Right ventricle myocardium inferior (tissue), 1 donor: ENCODE results near the gene MAP3K4. TPM values are rescaled to one million over a fixed set of nuclear protein-coding genes. Genes with fewer than 3 reads are reported as not detected.
"Not testable (repeated sequence)": the region's sequence is repeated elsewhere in the genome, so short reads cannot be mapped to it uniquely, and the experiment has no call there.

Experiments used
- ATAC-seq: fragments of 200-7000 bp; cut with Tn5 transposase; one replicate; pipeline ENCODE4 v1.9.1; 2020; ENCODE audit warnings: mild to moderate bottlenecking, moderate library complexity
- DNase-seq: peaks from one replicate; pipeline ENCODE4 v3.0.0; 2021; ENCODE audit errors: missing footprints
- intact Hi-C: fragments of 100-400 bp; cut with DNase I; formaldehyde crosslinking; loops from one replicate; pipeline ENCODE4 v1.11.0; 2022
- total RNA-seq: library from RNA; stranded (reverse); fragmentation: NEBNext Ultra II Directional; extraction: Animal tissue kit (Norgen Biotek cat#: 25700); gene quantifications from one replicate; pipeline ENCODE4 v1.2.1, GENCODE V29; 2021
- donor health status: DM: no; HTN: yes; CAD: no; lungs with severe emphysema.

The MAP3K4 gene
- total RNA-seq, 1 donor from 2014 or later, result 49.0 TPM

- DNase-seq (no peak), ATAC-seq (no peak)
- intact Hi-C loops, result no loop called here
Observed at GRCh38 chr6:161101517-161101916, 109.9 kb downstream of the MAP3K4 start.

DNA sequence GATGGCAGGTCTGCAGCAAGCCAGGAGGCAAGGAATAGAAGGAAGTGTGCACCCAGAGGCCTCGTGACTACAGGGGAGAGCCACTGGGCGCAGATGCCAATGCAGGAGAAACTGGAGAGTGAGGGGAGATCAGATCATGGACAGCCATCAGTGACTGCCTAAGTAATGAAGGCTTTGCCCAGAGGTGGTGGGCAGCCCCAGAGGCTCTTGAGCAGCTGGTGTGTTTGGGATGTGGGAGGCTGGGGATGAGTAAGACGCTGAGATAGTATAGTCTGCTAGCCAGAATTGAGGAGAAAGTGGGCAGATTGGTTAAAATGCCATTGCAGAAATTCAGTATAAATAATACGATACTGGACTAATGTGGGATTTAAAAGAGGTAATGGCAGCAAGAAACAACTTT is 111.9 kb downstream of the MAP3K4 start:
- intact Hi-C loops, result no loop called here
- ATAC-seq, result no peak
- no peak for DNase-seq

DNA sequence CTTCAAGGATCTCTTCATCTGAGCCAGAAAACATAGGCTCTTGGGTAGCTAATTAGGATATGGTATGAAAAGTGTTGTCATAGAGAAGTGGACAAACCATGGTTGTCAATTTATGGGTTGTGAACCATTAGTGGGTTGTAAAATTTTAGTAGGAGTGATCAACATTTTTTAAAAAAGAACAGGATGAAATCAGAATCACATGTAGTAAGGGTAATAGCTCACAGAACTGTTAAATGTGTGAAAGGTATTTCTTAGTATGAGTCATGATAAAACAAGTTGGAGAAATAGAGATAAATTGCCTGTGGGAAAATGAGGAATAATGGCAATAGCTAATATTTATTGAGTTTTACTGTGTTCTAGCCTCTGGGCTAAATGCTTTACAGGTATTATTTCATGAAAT is 113.4 kb downstream of the MAP3K4 start:
- DNase-seq, result no peak
- intact Hi-C loops, result loop anchor here (5.0 kb wide), 1 partner anchor 267 kb away; no protein-coding TSS in a partner anchor
- ATAC-seq, result no peak

DNA sequence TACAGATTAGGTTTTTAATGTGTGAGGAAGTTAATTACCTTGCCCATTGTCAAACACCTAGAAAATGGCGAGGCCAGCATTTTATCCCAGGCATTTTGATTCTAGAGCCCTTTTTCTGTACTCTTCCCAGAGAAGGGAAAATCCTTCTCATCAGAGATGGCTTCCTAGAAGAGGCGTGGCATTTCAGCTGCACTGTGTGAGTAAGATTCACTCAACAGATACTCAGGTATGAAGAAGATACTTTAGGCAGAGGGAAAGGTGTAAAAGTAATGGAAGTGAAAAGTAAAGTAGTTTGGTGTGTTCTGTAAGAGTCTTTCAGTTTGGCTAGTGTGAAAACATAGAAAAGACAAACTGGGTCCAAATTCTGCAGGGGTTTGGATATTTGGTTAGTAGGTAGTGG is 113.8 kb downstream of the MAP3K4 start:
- DNase-seq (no peak), ATAC-seq (no peak)
- intact Hi-C loops, result loop anchor here (5.0 kb wide), 1 partner anchor 267 kb away; no protein-coding TSS in a partner anchor

GRCh38 chr6:161107779-161108730 is 116.5 kb downstream of the MAP3K4 start:
- ATAC-seq (no peak), DNase-seq (no peak)
- intact Hi-C loops, result loop anchor here (5.0 kb wide), 1 partner anchor 264 kb away; no protein-coding TSS in a partner anchor

DNA sequence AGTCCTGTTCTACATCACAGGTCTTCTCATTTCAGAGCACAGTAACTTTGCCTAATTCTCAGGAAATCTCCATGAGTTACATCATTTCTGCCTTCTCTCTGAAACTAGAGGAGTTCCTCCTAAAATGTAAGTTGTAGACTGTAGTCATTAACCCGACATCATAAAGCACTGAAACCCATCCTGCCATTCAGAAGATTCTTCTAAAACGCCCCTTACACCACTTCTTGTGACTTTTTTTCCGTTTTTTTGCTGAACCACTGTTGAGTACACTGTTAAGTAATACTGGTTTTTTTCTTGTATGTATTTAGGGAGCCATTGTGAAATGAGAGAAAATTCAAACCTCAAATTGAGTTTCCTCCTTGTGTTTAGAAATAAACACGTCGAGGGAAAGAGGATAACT is 117.3 kb downstream of the MAP3K4 start:
- ATAC-seq (no peak), DNase-seq (no peak)
- intact Hi-C loops, result loop anchor here (5.0 kb wide), 1 partner anchor 263 kb away; no protein-coding TSS in a partner anchor

GRCh38 chr6:161109366-161109765 is 117.8 kb downstream of the MAP3K4 start:
- no peak for DNase-seq
- ATAC-seq, result no peak
- intact Hi-C loops, result loop anchor here (5.0 kb wide), 1 partner anchor 263 kb away; no protein-coding TSS in a partner anchor

DNA sequence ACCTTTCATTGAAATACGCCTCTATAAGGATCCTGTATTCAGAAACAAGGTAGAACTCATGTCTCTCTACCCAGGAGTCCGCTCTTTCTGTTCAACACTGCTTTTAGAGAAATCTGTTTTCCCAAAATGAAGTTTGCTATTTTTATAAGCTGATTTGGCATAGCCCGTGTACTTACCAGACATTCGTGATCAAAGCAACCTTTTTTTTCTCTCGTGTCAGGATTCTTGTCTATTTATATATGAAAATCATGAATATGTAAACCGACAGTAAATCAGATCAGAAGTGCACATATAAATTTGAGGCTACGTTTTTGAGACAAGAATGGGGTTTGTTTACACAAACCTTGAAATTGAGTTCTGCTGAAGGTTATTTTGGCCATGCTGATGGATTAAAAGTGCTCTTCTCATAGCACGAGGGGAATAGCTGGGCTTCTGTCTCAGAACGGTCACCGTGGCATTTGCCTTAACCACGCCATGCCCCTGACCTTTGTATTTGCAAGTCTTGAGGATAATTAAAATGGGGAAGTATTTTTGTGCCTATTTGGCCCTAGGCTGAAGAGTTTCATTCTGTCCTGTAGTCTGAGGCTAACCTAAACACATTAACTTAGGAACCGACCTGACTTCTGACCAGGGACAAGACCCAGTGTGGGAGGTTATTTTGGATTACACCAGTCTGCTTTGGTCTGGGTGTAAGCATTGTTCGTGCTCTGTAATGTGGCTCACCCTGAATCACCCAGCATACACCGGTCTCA is 118.6 kb downstream of the MAP3K4 start:
- intact Hi-C loops, result no loop called here
- ATAC-seq (no peak), DNase-seq (no peak)

DNA sequence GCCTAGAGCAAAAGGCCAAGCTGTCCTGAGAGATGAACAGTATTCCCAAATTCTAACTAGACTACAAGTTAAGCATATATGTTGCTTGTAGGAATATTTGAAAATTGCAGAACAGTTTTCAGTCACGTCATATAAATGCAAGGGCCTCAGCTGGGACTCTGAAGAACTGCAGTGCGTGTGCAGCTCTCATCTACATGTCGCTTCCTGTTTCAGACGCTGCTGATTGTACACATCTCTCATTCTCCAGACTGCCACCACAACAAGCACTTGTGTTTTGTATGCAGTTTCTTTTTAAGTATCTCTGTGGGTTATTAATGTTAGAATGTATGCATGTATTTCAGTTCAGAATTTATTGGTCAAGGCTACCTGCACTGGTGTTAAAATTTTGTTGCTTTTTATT is 119.7 kb downstream of the MAP3K4 start:
- no peak for ATAC-seq
- DNase-seq, result no peak
- intact Hi-C loops, result no loop called here

- DNase-seq (no peak), ATAC-seq (no peak)
- intact Hi-C loops, result no loop called here
Observed at GRCh38 chr6:161115468-161115867, 123.9 kb downstream of the MAP3K4 start.

GRCh38 chr6:161116554-161116953 is 125.0 kb downstream of the MAP3K4 start:
- no peak for ATAC-seq
- intact Hi-C loops, result no loop called here
- DNase-seq, result no peak

- ATAC-seq, result peak; percentile 52
- no peak for DNase-seq
- intact Hi-C loops, result no loop called here
Observed at GRCh38 chr6:161117308-161117707, 125.7 kb downstream of the MAP3K4 start.

GRCh38 chr6:161117942-161118341 is 126.4 kb downstream of the MAP3K4 start:
- ATAC-seq (no peak), DNase-seq (no peak)
- intact Hi-C loops, result no loop called here

DNA sequence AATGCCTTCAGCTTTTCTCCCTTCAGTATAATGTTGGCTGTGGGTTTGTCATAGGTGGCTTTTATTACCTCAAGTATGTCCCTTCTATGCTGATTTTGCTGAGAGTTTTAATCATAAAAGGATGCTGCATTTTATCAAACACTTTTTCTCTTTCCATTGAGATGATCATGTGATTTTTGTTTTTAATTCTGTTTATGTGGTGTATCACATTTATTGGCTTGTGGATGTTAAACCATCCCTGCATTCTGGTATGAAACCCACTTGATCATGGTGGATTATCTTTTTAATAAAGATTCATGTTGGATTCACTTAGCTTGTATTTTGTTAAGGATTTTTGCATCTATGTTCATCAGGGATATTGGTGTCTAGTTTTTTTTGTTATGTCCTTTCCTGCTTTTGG is 131.8 kb downstream of the MAP3K4 start:
- intact Hi-C loops, ATAC-seq, DNase-seq: not testable (repeated sequence)

DNA sequence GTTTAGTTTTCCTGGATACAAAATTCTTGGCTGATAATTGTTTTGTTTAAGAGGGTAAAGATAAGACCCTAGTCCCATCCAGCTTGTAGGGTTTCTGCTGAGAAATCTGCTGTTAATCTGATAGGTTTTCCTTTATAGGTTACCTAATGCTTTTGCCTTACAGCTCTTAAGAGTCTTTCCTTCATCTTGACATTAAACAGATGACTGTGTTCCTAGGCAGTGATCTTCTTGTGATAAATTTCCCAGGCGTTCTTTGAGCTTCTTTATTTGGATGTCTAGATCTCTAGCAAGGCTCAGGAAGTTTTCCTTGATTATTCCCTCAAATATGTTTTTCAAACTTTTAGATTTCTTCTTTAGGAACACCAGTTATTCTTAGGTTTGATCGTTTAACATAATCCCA is 134.0 kb downstream of the MAP3K4 start:
- ATAC-seq (no peak), DNase-seq (no peak)
- intact Hi-C loops, result no loop called here

GRCh38 chr6:161127071-161127740 is 135.6 kb downstream of the MAP3K4 start:
- ATAC-seq, result no peak
- intact Hi-C loops, result no loop called here
- DNase-seq, result no peak

DNA sequence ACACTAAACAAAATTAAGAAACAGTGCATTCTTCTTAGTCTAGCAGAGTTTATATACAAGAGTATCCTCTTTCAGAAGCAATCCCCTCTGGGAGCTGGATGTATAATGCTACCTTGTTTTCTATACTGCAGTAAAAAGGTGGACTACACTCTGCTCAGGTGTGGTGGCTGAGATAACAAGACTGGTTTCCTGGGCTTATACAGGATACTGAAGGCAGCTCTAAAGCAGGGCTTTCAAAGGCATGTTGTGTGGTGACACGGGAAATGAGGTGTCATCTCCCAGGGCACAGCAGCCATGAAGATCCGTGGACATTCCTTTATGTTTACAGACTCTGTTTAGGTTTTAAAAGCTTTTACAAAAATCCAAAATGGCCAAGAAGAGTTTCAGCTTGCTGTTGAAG is 136.7 kb downstream of the MAP3K4 start:
- DNase-seq (no peak), ATAC-seq (no peak)
- intact Hi-C loops, result no loop called here

- DNase-seq, result no peak
- ATAC-seq, result no peak
- intact Hi-C loops, result no loop called here
Observed at GRCh38 chr6:161128680-161129196, 137.2 kb downstream of the MAP3K4 start.

GRCh38 chr6:161130541-161130940 is 139.0 kb downstream of the MAP3K4 start:
- ATAC-seq (no peak), DNase-seq (peak; percentile 61)
- intact Hi-C loops, result no loop called here
